DOHH2 (cell line): ENCODE results near the gene LRRC41.
"Not testable (repeated sequence)": the region's sequence is repeated elsewhere in the genome, so short reads cannot be mapped to it uniquely, and the experiment has no call there.

Source experiments
- H3F3A ChIP-seq: fragments of 200-600 bp; sonication (generic), shearing (Covaris generic); 2 replicates; pipeline ENCODE4 v1.6.0; 2016; ENCODE audit warnings: antibody characterized with exemption, mild to moderate bottlenecking; ENCODE audit not compliant: control insufficient read depth, insufficient read depth
- H3K27ac ChIP-seq: fragments of 200-600 bp; sonication (generic); 2 replicates; pipeline ENCODE4 v1.5.1; 2014; ENCODE audit warnings: low read depth, mild to moderate bottlenecking, low read length, moderate library complexity
- H3K27me3 ChIP-seq: fragments of 200-600 bp; sonication (generic); 2 replicates; pipeline ENCODE4 v1.6.1; 2014; ENCODE audit warnings: mild to moderate bottlenecking, low read length, mixed read lengths; ENCODE audit not compliant: control insufficient read depth
- H3K36me3 ChIP-seq: fragments of 200-600 bp; sonication (generic); 2 replicates; pipeline ENCODE4 v1.6.1; 2014; ENCODE audit warnings: mild to moderate bottlenecking, low read length, moderate library complexity, mixed read lengths; ENCODE audit not compliant: control insufficient read depth
- H3K4me1 ChIP-seq: fragments of 200-600 bp; sonication (generic); 2 replicates; pipeline ENCODE4 v1.6.1; 2014; ENCODE audit warnings: mild to moderate bottlenecking, low read length, mixed read lengths; ENCODE audit not compliant: control insufficient read depth
- H3K4me2 ChIP-seq: fragments of 200-600 bp; sonication (generic); 2 replicates; pipeline ENCODE4 v1.6.0; 2014; ENCODE audit warnings: mild to moderate bottlenecking, low read length, moderate library complexity
- H3K4me3 ChIP-seq: fragments of 200-600 bp; sonication (generic); 2 replicates; pipeline ENCODE4 v1.5.1; 2014; ENCODE audit warnings: mild to moderate bottlenecking, low read length, mixed read lengths
- H3K79me2 ChIP-seq: fragments of 200-600 bp; sonication (generic); 2 replicates; pipeline ENCODE4 v1.6.1; 2014; ENCODE audit warnings: mild to moderate bottlenecking, low read length, mixed read lengths; ENCODE audit not compliant: control insufficient read depth
- H3K9me2 ChIP-seq: fragments of 200-600 bp; sonication (generic); replicated peaks from 2 replicates; pipeline ENCODE4 v1.6.1; 2014; ENCODE audit warnings: mild to moderate bottlenecking, low read length, mixed read lengths; ENCODE audit not compliant: control insufficient read depth
- H3K9me3 ChIP-seq: fragments of 200-600 bp; sonication (generic); 2 replicates; pipeline ENCODE4 v1.6.1; 2014; ENCODE audit warnings: antibody characterized with exemption, low read length, mixed read lengths; ENCODE audit not compliant: control insufficient read depth, insufficient read depth
- H4K20me1 ChIP-seq: fragments of 200-600 bp; sonication (generic); 2 replicates; pipeline ENCODE4 v1.6.0; 2014; ENCODE audit warnings: low read depth, mild to moderate bottlenecking, antibody characterized with exemption, low read length, moderate library complexity; ENCODE audit not compliant: control insufficient read depth, insufficient read depth
- EZH2phosphoT487 ChIP-seq: fragments of 200-600 bp; sonication (generic); IDR thresholded peaks from 2 replicates; pipeline ENCODE4 v1.6.1; 2017; ENCODE audit warnings: borderline replicate concordance, mild to moderate bottlenecking, antibody characterized with exemption, low read length, moderate library complexity, mixed read lengths
- TF ChIP-seq, protein P1 (sequence below): fragments of 200-600 bp; sonication (generic); IDR thresholded peaks from one replicate; pipeline ENCODE4 v1.5.1; 2014; ENCODE audit warnings: antibody characterized with exemption, mild to moderate bottlenecking, low read depth, low read length; ENCODE audit not compliant: poor library complexity, severe bottlenecking

The LRRC41 gene

DNA sequence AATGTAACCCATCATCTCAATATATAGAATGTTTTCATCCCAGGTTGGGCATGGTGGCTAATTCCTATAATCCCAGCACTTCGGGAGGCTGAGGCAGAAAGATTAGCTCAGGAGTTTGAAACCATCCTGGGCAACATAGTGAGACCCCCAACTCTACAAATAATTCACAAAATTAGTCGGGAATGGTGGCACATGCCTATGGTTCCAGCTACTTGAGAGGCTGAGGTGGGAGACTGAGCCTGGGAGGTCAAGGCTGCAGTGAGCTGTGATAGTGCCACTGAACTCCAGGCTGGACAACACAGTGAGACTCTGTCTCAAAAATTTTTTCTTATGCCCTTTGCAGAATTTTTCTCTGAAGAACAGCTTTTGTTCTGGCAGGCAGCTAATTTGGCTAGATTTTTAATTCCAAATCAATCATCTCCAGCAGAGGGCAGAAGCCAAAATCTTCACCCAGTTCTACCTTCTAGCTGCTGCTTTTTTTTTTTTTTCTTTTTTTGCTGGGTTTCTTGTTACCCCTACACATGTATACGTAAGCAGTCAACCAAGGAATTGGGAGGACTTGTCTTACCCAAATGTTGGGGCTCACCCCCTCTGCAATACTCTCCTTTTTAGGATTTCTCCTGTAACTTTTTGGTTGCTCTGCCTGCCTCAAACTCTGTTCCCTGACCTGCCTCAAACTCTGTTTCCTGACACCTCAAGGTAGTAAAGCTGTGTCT, 58.6 kb downstream of the LRRC41 start:
- 0 out of 2 replicates have a peak, but pooled peaks cover 9% of the 10 kb centered on the region for H4K20me1 ChIP-seq
- no peak overlapping the region for H3K4me3 ChIP-seq
- peaks cover 22% of the 10 kb centered on the region for H3K36me3 ChIP-seq
- peaks cover 28% of the 10 kb centered on the region for H3K79me2 ChIP-seq
- TF ChIP-seq, protein P1, sequence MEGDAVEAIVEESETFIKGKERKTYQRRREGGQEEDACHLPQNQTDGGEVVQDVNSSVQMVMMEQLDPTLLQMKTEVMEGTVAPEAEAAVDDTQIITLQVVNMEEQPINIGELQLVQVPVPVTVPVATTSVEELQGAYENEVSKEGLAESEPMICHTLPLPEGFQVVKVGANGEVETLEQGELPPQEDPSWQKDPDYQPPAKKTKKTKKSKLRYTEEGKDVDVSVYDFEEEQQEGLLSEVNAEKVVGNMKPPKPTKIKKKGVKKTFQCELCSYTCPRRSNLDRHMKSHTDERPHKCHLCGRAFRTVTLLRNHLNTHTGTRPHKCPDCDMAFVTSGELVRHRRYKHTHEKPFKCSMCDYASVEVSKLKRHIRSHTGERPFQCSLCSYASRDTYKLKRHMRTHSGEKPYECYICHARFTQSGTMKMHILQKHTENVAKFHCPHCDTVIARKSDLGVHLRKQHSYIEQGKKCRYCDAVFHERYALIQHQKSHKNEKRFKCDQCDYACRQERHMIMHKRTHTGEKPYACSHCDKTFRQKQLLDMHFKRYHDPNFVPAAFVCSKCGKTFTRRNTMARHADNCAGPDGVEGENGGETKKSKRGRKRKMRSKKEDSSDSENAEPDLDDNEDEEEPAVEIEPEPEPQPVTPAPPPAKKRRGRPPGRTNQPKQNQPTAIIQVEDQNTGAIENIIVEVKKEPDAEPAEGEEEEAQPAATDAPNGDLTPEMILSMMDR: peak; percentile 64
- no peak for TF ChIP-seq EZH2phosphoT487
- H3K9me3 ChIP-seq: no peaks in the 10 kb centered on the region
- no peaks in the 10 kb centered on the region for H3K9me2 ChIP-seq
- peak overlapping the region; percentile 30; the same call in 1 of the 2 replicates for H3K4me2 ChIP-seq
- H3K27me3 ChIP-seq: no peaks in the 10 kb centered on the region
- peaks cover 30% of the 10 kb centered on the region for H3K4me1 ChIP-seq
- H3K27ac ChIP-seq: no peak overlapping the region
- no peaks in the 10 kb centered on the region for H3F3A ChIP-seq

DNA sequence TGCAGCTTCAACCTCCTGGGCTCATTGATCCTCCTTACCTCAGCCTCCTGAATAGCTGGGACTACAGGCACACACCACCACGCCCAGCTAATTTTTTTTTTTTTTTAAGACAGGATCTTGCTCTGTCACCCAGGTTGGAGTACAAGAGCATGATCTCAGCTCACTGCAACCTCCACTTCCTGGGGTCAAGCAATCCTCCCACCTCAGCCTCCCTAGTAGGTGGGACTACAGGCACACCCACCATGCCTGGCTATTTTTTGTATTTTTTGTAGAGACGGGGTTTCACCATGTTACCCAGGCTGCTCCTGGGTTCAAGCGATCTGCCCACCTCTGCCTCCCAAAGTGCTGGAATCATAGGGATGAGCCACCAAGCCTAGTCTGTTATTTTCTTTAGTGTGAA, 59.6 kb downstream of the LRRC41 start:
- H3K36me3 ChIP-seq: peaks cover 12% of the 10 kb centered on the region
- H3K27ac ChIP-seq, H3K9me2 ChIP-seq, H3K4me3 ChIP-seq, H4K20me1 ChIP-seq, H3K4me2 ChIP-seq, H3F3A ChIP-seq, H3K27me3 ChIP-seq, H3K9me3 ChIP-seq: not testable (repeated sequence)
- H3K4me1 ChIP-seq: peaks cover 22% of the 10 kb centered on the region
- H3K79me2 ChIP-seq: peaks cover 19% of the 10 kb centered on the region

DNA sequence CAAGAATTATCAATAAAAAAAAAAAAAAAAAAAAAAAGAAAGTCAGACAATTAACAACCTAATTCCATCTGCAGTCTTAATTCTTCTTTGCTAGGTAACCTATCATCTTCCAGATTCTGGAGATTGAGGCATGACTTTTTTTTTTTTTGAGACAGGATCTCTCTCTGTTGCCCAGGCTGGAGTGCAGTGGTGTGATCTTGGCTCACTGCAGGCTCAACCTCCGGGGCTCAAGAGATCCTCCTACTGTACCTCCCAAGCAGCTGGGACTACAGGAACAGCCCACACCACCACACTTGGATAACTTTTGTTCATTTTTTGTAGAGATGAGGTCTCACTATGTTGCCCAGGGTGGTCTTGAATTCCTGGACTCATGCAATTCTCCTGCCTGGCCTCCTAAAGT, 60.5 kb downstream of the LRRC41 start:
- Histone ChIP-seq H3K79me2 (peaks cover 9% of the 10 kb centered on the region), H3K4me1 (peaks cover 16% of the 10 kb centered on the region), H3K4me2 (no peak overlapping the region), H4K20me1 (no peaks in the 10 kb centered on the region), H3K4me3 (no peak overlapping the region), H3K9me3 (no peaks in the 10 kb centered on the region; the same call in 1 of the 2 replicates), H3F3A (no peaks in the 10 kb centered on the region), H3K27ac (no peak overlapping the region), H3K27me3 (no peaks in the 10 kb centered on the region), H3K9me2 (no peaks in the 10 kb centered on the region), H3K36me3 (peaks cover 3% of the 10 kb centered on the region; the same call in 1 of the 2 replicates)
- TF ChIP-seq, protein P1: no peak
- no peak for TF ChIP-seq EZH2phosphoT487

DNA sequence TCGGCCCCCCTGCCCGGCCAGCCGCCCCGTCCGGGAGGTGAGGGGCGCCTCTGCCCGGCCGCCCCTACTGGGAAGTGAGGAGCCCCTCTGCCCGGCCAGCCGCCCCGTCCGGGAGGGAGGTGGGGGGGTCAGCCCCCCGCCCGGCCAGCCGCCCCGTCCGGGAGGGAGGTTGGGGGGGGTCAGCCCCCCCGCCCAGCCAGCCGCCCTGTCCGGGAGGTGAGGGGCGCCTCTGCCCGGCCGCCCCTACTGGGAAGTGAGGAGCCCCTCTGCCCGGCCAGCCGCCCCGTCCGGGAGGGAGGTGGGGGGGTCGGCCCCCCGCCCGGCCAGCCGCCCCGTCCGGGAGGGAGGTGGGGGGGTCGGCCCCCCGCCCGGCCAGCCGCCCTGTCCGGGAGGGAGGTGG, 61.7 kb downstream of the LRRC41 start:
- H3K27me3 ChIP-seq, H3K9me2 ChIP-seq, H3K79me2 ChIP-seq, H3K4me2 ChIP-seq, H3F3A ChIP-seq, H3K4me3 ChIP-seq, H3K36me3 ChIP-seq, H3K27ac ChIP-seq, H3K9me3 ChIP-seq, H4K20me1 ChIP-seq: not testable (repeated sequence)
- peaks cover 13% of the 10 kb centered on the region for H3K4me1 ChIP-seq

DNA sequence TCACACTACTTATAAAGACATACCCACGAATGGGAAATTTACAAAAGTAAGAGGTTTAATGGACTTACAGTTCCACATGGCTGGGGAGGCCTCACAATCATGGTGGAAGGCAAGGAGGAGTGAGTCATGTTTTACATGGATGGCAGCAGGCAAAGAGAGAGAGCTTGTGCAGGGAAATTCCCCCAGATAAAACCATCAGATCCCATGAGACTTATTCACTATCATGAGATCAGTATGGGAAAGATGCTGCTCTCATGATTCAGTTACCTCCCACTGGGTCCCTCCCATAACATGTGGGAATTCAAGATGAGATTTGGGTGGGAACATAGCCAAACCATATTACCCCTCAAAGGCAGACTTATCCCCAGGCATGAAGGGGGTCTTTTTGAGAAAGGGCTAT, 64.6 kb downstream of the LRRC41 start:
- H3K36me3 ChIP-seq, H3K27me3 ChIP-seq, H3K9me2 ChIP-seq, H3K4me1 ChIP-seq, H3K4me2 ChIP-seq, H3K79me2 ChIP-seq, H3K9me3 ChIP-seq, H3F3A ChIP-seq, H3K4me3 ChIP-seq, H3K27ac ChIP-seq, H4K20me1 ChIP-seq: not testable (repeated sequence)
